Posterior vena cava (tissue), 2 donors: Measurements from ENCODE around the gene PDCD4. TPM values are rescaled to one million over a fixed set of nuclear protein-coding genes. Genes with fewer than 3 reads are reported as not detected.

ENCODE experiments used
- DNase-seq: peaks from one replicate; pipeline ENCODE4 v3.0.0-alpha.2; 2020; ENCODE audit warnings: low spot score
- intact Hi-C, 2 donors: fragments of 100-400 bp; cut with DNase I; formaldehyde crosslinking; loops; one replicate each; pipeline versions ENCODE4 v1.14.1 to v1.14.2; 2022 to 2023
- total RNA-seq, 2 donors: library from RNA; stranded (reverse); fragmentation: NEBNext Ultra II Directional; extraction: Animal tissue kit (Norgen Biotek cat#: 25700); gene quantifications; one replicate each; pipeline ENCODE4 v1.2.1, GENCODE V29; 2021
- donor health status: DM: yes; HTN: yes; CAD: no.
- donor health status: DM: yes; HTN: yes; CAD: no.

The PDCD4 gene
- total RNA-seq, 2 donors from 2014 or later, result 54.9 to 55.0 TPM

DNA sequence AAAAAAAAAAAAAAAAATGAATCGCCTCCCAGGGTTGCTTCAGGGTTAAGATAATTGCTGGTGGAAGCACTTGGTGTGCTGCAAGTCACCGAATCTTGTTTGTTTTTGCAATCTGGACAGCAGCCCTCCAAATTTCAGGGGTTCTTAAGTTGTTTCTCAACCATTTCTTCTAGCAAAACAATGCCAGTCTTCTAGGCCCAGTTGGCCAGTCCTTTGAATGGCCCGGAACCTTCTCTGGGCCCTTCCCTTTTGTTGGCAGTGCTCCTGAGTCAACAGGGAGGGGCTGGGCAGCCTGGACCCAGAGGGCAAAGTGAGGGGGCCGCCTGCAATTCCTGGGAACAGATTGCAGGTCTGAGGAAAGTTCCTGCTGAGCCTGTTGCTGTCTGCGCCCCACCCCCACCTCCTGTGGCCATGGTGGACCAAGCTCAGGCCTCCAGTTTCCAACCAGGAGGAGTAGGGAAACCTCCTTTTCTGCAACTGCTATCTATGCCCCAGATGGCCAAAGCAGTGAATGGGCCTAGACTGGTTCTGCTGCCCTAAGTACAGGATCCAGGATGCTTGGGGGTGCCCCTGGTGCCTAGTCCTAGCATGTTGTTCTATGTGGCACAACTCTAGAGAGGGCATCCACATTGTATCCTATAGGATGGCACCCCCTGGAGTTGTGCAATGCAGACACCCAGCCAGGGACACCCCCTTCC is 31.4 kb upstream of the PDCD4 start:
- intact Hi-C loops, result no loop called here
- no peak for DNase-seq

DNA sequence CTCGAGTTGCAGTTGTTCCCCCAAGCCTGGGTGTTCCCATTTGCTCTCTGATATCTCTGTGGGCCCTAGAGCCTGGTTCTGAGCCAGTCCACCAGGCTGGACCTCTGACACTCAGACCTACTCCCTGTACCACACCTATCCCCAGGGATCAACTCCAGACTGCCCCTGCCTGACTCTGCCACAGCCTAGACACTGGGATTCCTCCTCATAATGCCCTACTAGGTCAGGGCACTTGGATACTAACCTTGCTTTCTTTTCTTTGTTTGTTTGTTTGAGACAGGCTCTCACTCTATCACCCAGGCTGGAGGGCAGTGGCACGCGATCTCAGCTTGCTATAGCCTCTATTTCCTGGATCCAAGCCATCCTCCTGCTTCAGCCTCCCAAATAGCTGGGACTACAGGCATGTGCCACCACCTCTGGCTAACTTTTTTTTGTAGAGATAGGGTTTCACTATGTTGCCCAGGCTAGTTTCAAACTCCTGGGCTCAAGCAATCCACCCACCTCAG is 30.8 kb upstream of the PDCD4 start:
- intact Hi-C loops, result no loop called here
- no peak for DNase-seq

- intact Hi-C loops, result no loop called here
- DNase-seq, result no peak
These were observed 29.9 kb upstream of the PDCD4 start for GRCh38 chr10:110841767-110842267.

DNA sequence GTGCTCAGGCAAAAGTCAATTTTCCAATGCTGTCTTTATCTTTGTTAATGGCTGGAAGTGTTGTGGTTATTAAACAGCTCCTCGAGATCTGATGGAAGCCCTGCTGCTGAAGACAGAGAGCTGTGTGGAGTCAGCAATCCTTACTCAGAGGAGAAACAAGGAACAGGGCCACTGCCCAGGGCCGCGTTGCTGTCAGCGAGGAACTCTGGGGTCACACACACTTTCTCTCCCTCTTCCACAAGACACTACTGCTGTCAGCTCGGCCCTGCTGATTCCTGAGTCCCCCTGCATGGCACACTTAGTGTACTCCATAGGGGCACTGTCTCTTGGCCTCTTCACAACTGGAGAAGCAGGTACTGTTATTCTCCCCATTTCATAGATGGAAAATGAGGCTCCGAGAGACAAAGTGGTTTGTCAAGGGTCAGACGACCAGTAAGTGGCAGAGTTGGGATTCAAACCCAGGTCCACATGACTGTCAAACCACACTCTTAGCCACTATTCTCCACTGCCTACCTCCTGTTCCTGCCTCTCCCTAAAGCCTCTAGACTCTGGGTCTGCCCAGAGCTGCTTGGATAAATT is 29.3 kb upstream of the PDCD4 start:
- intact Hi-C loops, result no loop called here
- DNase-seq, result no peak

- intact Hi-C loops, result no loop called here
- no peak for DNase-seq
These were observed 28.7 kb upstream of the PDCD4 start for GRCh38 chr10:110843031-110843430.

DNA sequence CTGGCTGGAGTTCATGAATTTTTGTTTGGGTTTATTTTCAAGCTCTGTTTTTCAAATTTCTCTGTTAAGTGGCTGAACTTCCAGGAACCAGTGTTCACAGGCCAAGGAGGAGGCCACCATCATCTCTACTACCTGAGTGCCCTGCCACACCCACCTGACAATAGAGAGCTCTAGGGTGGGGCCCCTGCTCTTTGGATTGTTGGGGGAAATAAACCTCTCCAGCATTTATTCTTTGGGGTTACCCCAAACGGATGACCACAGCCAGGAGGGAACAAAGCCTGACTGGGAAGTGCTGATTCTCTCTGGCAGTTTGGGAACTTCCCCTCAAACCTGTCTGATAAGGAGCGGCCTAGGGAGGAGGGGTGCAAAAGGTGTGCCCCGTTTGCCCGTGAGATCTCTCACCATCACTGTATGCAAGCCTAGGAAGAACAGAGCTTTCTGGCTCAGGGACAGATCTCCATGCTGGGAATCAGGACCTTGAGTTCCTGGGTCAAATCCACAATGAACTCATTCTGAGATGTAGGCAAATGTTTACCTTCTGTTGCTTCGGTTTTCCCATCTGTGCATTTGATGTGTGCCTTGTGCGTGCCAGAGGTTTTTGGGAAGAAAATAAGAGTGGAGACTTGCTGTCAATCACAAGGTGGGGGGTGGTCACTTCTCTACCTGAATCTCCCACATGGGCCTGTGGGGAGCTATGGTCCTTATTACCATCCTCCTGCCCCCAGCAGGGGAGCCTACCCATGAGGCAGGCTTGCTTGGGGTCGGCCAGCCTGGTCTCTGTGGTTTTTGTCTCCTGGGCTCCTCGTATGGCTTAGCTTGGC is 27.7 kb upstream of the PDCD4 start:
- intact Hi-C loops, result no loop called here
- DNase-seq, result no peak

- DNase-seq, result no peak
- intact Hi-C loops, result no loop called here
These were observed 27.2 kb upstream of the PDCD4 start for GRCh38 chr10:110844617-110844881.

DNA sequence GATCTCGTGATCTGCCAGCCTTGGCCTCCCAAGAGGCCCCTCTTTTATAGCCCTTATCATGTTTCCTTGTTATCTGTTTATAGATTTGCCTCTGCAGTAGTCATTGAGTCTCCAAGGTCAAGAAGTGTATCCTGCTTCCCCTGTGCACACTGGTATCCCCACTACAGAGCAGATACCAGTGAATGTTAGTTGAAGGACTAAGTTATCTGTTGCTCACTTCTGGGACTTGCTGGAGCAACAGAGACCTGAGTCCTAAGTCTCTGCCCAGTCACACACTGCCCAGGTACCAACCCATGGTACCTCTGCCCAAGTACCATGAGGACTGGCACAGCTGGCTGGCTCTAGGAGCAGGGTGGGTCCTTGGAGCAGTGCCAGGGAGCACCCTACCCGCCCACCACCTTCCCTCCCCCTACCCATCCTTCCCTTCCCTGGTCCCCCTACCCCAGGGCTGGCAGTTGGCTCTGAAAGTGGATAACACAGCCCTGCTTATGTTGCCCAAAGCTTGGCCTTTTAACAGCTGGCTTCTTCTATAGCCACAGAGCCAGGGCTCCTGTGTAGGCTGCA is 26.5 kb upstream of the PDCD4 start:
- intact Hi-C loops, result no loop called here
- DNase-seq, result no peak

GRCh38 chr10:110845756-110846620 is 25.7 kb upstream of the PDCD4 start:
- intact Hi-C loops, result no loop called here
- no peak for DNase-seq

DNA sequence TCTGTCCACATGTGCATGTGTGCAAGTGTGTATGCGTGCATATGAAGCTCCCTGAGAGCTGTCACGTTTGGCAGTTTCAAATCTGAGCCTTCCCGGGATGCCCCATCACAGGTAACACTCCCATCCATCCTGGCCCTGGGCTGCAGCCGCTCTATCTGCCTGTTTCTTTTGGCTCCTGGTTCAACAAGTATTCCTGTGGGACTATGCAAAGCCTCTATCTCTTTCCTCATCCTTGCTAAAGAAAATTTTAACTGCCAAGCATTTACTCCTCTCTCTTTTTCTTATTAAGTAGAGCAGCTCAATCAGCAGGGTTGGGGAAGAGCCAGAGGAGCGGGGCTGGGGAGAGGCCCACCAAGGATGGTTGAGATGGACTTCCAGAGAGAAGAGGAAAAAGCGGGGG is 24.4 kb upstream of the PDCD4 start:
- DNase-seq, result no peak
- intact Hi-C loops, result no loop called here

DNA sequence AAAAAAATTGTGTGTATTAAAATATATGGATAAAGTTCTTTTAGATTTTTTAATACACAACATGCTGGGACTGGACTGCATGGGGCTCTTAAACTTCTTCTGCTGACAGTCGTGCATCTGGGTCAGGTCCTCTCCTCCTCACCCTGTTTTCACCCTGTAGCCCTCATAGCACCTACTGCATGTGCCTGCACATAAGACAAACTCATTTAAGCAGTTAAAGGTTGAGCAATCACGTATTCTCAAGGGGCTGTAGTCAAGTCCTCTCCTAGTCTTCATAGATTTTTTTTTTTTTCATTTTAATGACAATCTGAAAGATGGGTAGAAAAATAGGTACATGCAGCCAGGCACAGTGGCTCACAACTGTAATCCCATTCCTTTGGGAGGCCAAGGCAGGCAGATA is 23.6 kb upstream of the PDCD4 start:
- intact Hi-C loops, result no loop called here
- no peak for DNase-seq

DNA sequence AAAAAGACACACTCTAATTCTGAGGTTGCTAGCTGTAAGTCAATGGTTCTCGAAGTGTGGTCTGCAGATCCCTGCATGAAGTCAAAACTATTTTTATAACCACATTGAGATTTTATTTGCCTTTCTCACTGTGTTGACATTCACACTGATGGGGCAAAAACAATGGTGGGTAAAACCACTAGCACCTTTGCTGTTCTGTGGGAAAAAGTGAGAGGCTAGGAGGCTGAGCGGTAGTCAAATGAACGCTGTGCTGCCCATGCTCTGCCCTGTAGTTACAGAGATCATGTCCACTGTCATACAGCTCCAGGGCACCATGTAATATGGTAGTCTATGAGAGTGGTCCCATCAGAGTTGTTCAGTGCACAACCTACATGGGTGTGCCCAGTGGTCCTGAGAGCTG is 21.6 kb upstream of the PDCD4 start:
- no peak for DNase-seq
- intact Hi-C loops, result no loop called here

DNA sequence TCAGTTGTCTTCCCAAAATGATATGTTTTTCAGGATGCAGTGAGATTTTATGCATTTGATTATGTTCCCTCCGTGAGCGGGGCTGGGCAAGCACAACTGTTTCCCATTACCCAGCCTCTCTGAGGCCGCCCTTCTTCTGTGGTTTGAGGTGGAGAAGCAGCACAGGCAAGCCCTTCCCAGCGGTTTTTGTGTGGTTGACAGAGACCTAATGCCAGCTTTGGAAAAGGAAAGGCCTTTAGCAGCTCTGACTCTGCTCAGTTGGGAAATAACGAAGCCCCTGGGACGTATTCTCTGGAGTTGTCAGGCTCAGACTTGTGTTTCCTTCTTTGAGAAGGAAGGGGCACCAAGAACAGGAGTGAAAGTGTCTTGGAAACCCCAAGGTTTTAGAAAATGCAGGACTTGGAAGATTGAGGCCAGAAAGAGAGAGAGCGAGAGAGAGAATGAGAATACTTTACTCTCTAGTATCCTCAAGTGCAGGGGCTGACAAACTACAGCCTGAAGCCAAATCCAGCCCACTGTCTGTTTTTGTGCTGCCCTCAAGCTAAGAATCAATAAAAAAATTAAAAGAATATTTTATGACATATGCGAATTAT is 20.6 kb upstream of the PDCD4 start:
- no peak for DNase-seq
- intact Hi-C loops, result no loop called here

DNA sequence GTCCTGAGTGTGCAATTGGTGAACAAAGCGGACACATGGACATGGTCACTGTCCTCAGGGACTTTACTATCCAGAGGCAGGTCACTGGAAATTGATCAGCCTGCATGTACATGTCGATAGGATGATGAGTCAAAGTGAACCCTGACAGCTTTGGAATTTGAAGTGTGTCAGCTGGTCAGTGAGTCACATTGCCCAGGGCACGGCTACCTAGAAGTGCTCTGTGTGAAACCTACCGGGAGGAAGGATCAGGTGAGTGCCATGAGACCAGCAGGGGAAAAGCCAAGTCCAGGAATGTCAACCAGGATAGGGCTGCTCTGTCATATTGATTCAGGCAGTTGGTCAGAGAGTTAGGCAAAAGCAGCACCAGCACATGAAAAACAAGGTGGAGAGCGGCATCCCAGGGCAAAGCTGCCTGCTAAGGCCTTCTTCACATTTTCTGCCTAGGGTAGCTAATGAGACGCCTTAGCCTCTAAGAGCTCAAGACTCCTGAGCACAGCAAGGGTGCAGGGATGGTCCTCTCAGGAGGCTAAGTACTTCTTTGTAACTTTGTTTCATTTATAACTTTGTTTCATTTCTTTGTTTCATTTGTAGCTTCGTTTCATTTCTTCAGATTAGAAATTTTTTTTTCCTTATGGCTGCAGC is 19.4 kb upstream of the PDCD4 start:
- DNase-seq, result no peak
- intact Hi-C loops, result no loop called here

- no peak for DNase-seq
- intact Hi-C loops, result no loop called here
These were observed 18.8 kb upstream of the PDCD4 start for GRCh38 chr10:110852947-110853346.

DNA sequence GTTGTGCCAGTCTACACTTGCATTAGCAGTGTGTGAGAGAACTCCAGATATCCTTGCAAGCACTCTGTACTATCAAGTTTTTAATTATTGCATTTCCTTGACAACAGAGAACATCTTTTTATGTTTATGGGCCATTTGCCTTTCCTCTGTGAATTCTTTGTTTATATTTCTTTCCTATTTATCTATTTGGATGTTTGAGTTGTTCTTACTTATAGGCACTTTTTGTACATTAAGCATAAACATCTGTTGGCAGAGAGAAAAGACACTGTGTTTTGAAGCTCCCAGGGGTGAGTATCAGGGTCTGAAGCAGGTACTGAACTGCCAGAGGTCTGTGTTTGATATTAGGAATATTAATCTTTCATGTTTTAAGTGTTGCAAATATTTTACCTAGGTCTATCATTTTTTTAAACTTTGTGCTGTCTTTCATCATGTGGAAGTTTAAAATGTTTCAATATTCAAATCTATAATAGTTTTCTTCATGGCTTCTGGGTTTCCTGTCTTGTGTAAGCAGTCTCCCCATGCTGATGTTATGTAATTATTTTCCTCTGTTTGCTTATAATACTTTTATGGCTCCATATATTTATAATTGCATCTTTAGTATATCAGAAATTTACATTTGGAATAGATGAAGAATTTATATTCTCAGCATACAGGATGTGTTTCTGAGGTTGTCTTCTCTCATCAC is 17.7 kb upstream of the PDCD4 start:
- no peak for DNase-seq
- intact Hi-C loops, result no loop called here

GRCh38 chr10:110857265-110858171 is 14.2 kb upstream of the PDCD4 start:
- intact Hi-C loops, result no loop called here
- no peak for DNase-seq
